BJ (cell line): Measurements from ENCODE around the gene AXIN1. TPM values are rescaled to one million over a fixed set of nuclear protein-coding genes. Genes with fewer than 3 reads are reported as not detected.

Source experiments
- CTCF ChIA-PET: fragments of 350-600 bp; formaldehyde crosslinking; extraction: SDS; loops from one replicate; lab custom pipeline; 2021; ENCODE audit warnings: antibody characterized with exemption, inconsistent platforms; lab: Yijun Ruan, JAX
- POLR2A ChIA-PET: fragments of 300-600 bp; sonication (Branson Sonifier 250); formaldehyde crosslinking; extraction: SDS; loops from one replicate; lab custom pipeline; 2021; ENCODE audit warnings: antibody characterized with exemption; lab: Charles Lee
- DNase-seq: peaks from one replicate; pipeline ENCODE4 v3.0.0-alpha.2; 2011; ENCODE audit warnings: low read depth
- H3K27me3 ChIP-seq: 2 replicates; pipeline ENCODE4 v1.6.0; 2011; ENCODE audit warnings: low read length; ENCODE audit not compliant: control insufficient read depth, insufficient read depth
- H3K36me3 ChIP-seq: 2 replicates; pipeline ENCODE4 v1.5.1; 2011; ENCODE audit warnings: low read length; ENCODE audit not compliant: control insufficient read depth, insufficient read depth
- H3K4me3 ChIP-seq: 2 replicates; pipeline ENCODE4 v1.5.1; 2011; ENCODE audit warnings: low read depth, mild to moderate bottlenecking, control low read depth, low read length
- CTCF ChIP-seq: IDR thresholded peaks from 2 replicates; pipeline ENCODE4 v1.5.1; 2011; ENCODE audit warnings: low read depth, mild to moderate bottlenecking, control low read depth, inconsistent platforms, low read length, moderate library complexity; ENCODE audit not compliant: insufficient read depth
- polyA plus RNA-seq: library from polyadenylated mRNA; depleted of rRNA; stranded (reverse); fragments of >200 nt; gene quantifications from 2 replicates; pipeline ENCODE4 v1.2.3, GENCODE V29; 2011

Gene AXIN1
- polyA plus RNA-seq, 1 experiment = 4.3 TPM

GRCh38 chr16:361872-362701 is 9.6 kb upstream of the AXIN1 start:
- Histone ChIP-seq H3K36me3 (peaks cover 5% of the 10 kb centered on the region), H3K4me3 (no peak overlapping the region), H3K27me3 (no peaks in the 10 kb centered on the region)
- TF ChIP-seq CTCF = peak; percentile 90
- POLR2A ChIA-PET = no interaction called here
- CTCF ChIA-PET = interaction anchor here (0.6 to 2.7 kb wide), 35 partner anchors 8 to 1112 kb away, joined by 3 to 67 read pairs (median 4); partner anchors contain the start of genes ARHGDIG, AXIN1, HBQ1 and MRPL28
- no peak for DNase-seq

- POLR2A ChIA-PET = no interaction called here
- CTCF ChIA-PET = interaction anchor here (0.7 to 2.7 kb wide), 22 partner anchors 9 to 296 kb away, joined by 3 to 67 read pairs (median 6); partner anchors contain the start of genes AXIN1, MRPL28 and RHBDF1
- Histone ChIP-seq H3K36me3 (peaks cover 2% of the 10 kb centered on the region; the same call in 1 of the 2 replicates), H3K27me3 (no peaks in the 10 kb centered on the region), H3K4me3 (no peak overlapping the region)
- no peak for TF ChIP-seq CTCF
- no peak for DNase-seq
Observed at GRCh38 chr16:361341-361871, 8.9 kb upstream of the AXIN1 start.

GRCh38 chr16:360698-361336 is 8.3 kb upstream of the AXIN1 start:
- TF ChIP-seq CTCF = no peak
- ChIA-PET POLR2A (no interaction called here), CTCF (interaction anchor here (0.9 to 2.7 kb wide), 11 partner anchors 14 to 295 kb away, joined by 3 to 67 read pairs (median 6); partner anchors contain the start of gene RHBDF1)
- Histone ChIP-seq H3K27me3 (no peaks in the 10 kb centered on the region), H3K4me3 (no peak overlapping the region), H3K36me3 (no peaks in the 10 kb centered on the region)
- no peak for DNase-seq

- no peak for TF ChIP-seq CTCF
- POLR2A ChIA-PET = no interaction called here
- Histone ChIP-seq H3K27me3 (no peaks in the 10 kb centered on the region), H3K36me3 (no peaks in the 10 kb centered on the region), H3K4me3 (no peak overlapping the region)
- DNase-seq = no peak
- CTCF ChIA-PET = interaction anchor here (1.0 kb wide), 1 partner anchor 253 kb away, joined by 4 read pairs; no protein-coding TSS in a partner anchor
Observed at GRCh38 chr16:359871-360697, 7.6 kb upstream of the AXIN1 start.
